HG03354 (cell line): Measurements from ENCODE around the gene OR4E2.
"Not testable (repeated sequence)": the region's sequence is repeated elsewhere in the genome, so short reads cannot be mapped to it uniquely, and the experiment has no call there.

ENCODE experiments used
- ATAC-seq: cut with Tn5 transposase; IDR thresholded peaks from one replicate; pipeline ENCODE4 v1.9.1; 2021; ENCODE audit warnings: mild to moderate bottlenecking; ENCODE audit not compliant: unreplicated experiment, poor library complexity, severe bottlenecking

The OR4E2 gene

GRCh38 chr14:21653331-21653885 lies at the start of gene OR4E2:
Gene OR4E2, plus strand, starts transcription at chr14:21653835. Its CDS starts 11,248 bp downstream, at chr14:21665083.
- ATAC-seq = no peak

- no peak for ATAC-seq
Measured at GRCh38 chr14:21612324-21612723, 41.3 kb upstream of the OR4E2 start.

GRCh38 chr14:21614240-21614639 lies 39.4 kb upstream of the OR4E2 start:
- no peak for ATAC-seq

- ATAC-seq = no peak
Measured at GRCh38 chr14:21617614-21618013, 36.0 kb upstream of the OR4E2 start.

GRCh38 chr14:21626491-21627230 lies 27.0 kb upstream of the OR4E2 start:
- no peak for ATAC-seq

GRCh38 chr14:21630503-21630902 lies 23.1 kb upstream of the OR4E2 start:
- not testable (repeated sequence) for ATAC-seq

GRCh38 chr14:21631084-21631483 lies 22.6 kb upstream of the OR4E2 start:
- ATAC-seq = no peak

GRCh38 chr14:21634840-21635239 lies 18.8 kb upstream of the OR4E2 start, which contains the start of gene OR10G2:
Gene OR10G2, minus strand, starts transcription at chr14:21634940. Its CDS starts 98 bp downstream, at chr14:21634842.
- ATAC-seq = no peak

- ATAC-seq = no peak
Measured at GRCh38 chr14:21642683-21643082, 11.0 kb upstream of the OR4E2 start.

GRCh38 chr14:21643407-21643806 lies 10.2 kb upstream of the OR4E2 start:
- no peak for ATAC-seq

GRCh38 chr14:21647380-21647779 lies 6.3 kb upstream of the OR4E2 start:
- no peak for ATAC-seq

- ATAC-seq = no peak
Measured at GRCh38 chr14:21652209-21652808, 1.3 kb upstream of the OR4E2 start.

GRCh38 chr14:21654215-21654614 lies 580 bp downstream of the OR4E2 start:
- no peak for ATAC-seq

- no peak for ATAC-seq
Measured at GRCh38 chr14:21656980-21657379, 3.3 kb downstream of the OR4E2 start.

- no peak for ATAC-seq
Measured at GRCh38 chr14:21668377-21668776, 14.7 kb downstream of the OR4E2 start.

- no peak for ATAC-seq
Measured at GRCh38 chr14:21669284-21669683, 15.6 kb downstream of the OR4E2 start.

- ATAC-seq = no peak
Measured at GRCh38 chr14:21671371-21671770, 17.7 kb downstream of the OR4E2 start.

- ATAC-seq = no peak
Measured at GRCh38 chr14:21672116-21672515, 18.5 kb downstream of the OR4E2 start.

GRCh38 chr14:21673718-21674117 lies 20.1 kb downstream of the OR4E2 start, which contains the start of gene OR4E1:
Gene OR4E1, minus strand, starts transcription at chr14:21673818. Its CDS starts 2,883 bp downstream, at chr14:21670935.
- no peak for ATAC-seq

GRCh38 chr14:21675566-21675965 lies 21.9 kb downstream of the OR4E2 start:
- ATAC-seq = no peak

- ATAC-seq = no peak
Measured at GRCh38 chr14:21680072-21680471, 26.4 kb downstream of the OR4E2 start.
